Measurements from ENCODE around the gene FAAH. TPM values are rescaled to one million over a fixed set of nuclear protein-coding genes. Genes with fewer than 3 reads are reported as not detected.

The FAAH gene
- total and polyA plus RNA-seq, 10 of the 15 experiments (the other 5 are each of a cell fraction or from before 2014, with no cell fraction given): 0.07 to 2.5 (median 0.64) TPM; not detected in 1

DNA sequence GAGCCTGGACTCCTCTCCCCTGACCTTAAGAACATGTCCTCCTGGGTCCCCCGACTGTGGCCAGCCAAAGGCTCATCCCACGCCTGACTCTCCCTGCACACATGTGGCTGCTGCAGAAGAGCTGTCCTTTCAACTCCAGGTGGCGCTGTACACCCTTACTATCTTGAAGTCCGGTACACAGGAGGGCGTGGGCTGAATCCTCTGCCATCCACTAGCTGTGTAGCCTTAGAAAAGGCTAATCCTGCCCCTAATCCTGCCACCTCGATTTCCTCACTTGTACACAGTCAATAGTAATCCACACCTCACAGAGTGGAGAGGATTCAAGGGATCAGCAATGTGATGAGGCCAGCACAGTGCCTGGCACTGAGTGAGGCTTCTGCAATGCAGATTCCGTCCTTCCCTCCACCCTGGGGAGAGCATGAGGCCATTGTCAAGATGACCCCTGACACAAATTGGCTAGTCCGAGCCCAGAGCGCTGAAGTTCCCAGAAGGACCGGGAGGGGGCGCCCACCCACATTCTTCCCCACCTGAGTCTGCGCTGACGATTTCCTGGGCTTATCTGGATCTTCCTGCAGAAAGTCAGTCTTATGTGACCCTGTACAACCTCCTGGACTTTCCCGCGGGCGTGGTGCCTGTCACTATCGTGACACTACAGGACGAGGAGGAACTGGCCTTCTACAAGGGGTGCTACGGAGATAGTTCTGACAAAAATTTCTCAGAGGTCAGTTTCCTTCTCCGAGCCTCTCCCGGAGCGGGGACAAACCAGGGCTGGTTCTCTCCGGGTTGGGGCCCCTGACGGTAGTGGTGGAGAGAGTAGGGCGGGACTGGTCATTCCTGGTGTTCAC, 48.4 kb downstream of the FAAH start:
- Histone ChIP-seq H3K4me2 (ENCODE audit: control insufficient read depth, insufficient read depth) (peak overlapping the region; percentile 28; the same call in 1 of the 2 replicates), H3K4me3 (no peak overlapping the region; the same call in 1 of the 2 replicates), H3K9me3 (replicated peaks; ENCODE audit: control insufficient read depth, insufficient read depth, low read length) (no peaks in the 10 kb centered on the region), H3K36me3 (ENCODE audit: control insufficient read depth in 2 of 2, insufficient read depth in 2 of 2, low read length in 1 of 2) (no peaks in the 10 kb centered on the region), H3K27me3 (replicated peaks in 1 of 2; ENCODE audit: control insufficient read depth in 2 of 2, insufficient read depth in 2 of 2, low read length in 1 of 2) (peaks cover 4 to 11% of the 10 kb centered on the region in 2 experiments), H3K79me2 (ENCODE audit: control insufficient read depth, insufficient read depth, low read length) (no peaks in the 10 kb centered on the region), H3K4me1 (ENCODE audit: control insufficient read depth, insufficient read depth, low read length) (peaks cover 4% of the 10 kb centered on the region; the same call in 1 of the 2 replicates), H3K9ac (ENCODE audit: control insufficient read depth, insufficient read depth, low read length) (no peak overlapping the region), H3K27ac (ENCODE audit: control insufficient read depth, insufficient read depth) (no peak overlapping the region), H4K20me1 (ENCODE audit: control insufficient read depth, insufficient read depth) (no peaks in the 10 kb centered on the region), H2AFZ (ENCODE audit: control insufficient read depth, low read depth, low read length) (peak overlapping the region; percentile 9)
- ATAC-seq (peak; percentile 89), FAIRE-seq (peak; percentile 52), DNase-seq (ENCODE audit: low read depth, low spot score) (no peak)
- ChIA-PET CTCF (interaction anchor here (0.6 to 2.7 kb wide), 17 partner anchors 8 to 152 kb away, joined by 3 to 12 read pairs (median 4); no protein-coding TSS in a partner anchor), SMC1A (ENCODE audit: uncharacterized antibody, unreplicated experiment) (interaction anchor here (1.8 kb wide), 1 partner anchor 85 kb away, joined by 4 read pairs; no protein-coding TSS in a partner anchor), POLR2A (interaction anchor here (0.6 kb wide), 1 partner anchor 995 kb away, joined by 3 read pairs; the partner anchor contains the start of gene FOXD2), RAD21 (ENCODE audit: unreplicated experiment) (no interaction called here)
- TF ChIP-seq SMARCA5 (IDR thresholded peaks at IDR 0.05) (peak; percentile 85), CTCF (IDR thresholded peaks at IDR 0.05 in 2 of 3, conservative IDR thresholded peaks at IDR 0.05 in 1 of 3; ENCODE audit: control insufficient read depth in 2 of 3, extremely low read depth in 1 of 3, insufficient read depth in 1 of 3, low read depth in 3 of 3, low read length in 3 of 3) (peak; percentile 75 to 89 (median 88)), EZH2 (IDR thresholded peaks at IDR 0.05; ENCODE audit: borderline replicate concordance, control insufficient read depth, low read depth, low read length) (no peak), ZZZ3 (IDR thresholded peaks at IDR 0.05; ENCODE audit: control insufficient read depth, insufficient read length, low read depth) (no peak), PKNOX1 (IDR thresholded peaks at IDR 0.05) (peak; percentile 24; the same call in 1 of the 2 replicates), NR2F1 (conservative IDR thresholded peaks at IDR 0.05) (peak; percentile 82), RAD21 (IDR thresholded peaks at IDR 0.05; ENCODE audit: insufficient read depth, low read depth, low read length) (0 out of 2 replicates have a peak, but pooled peaks have one; percentile 15), LARP7 (IDR thresholded peaks at IDR 0.05) (0 out of 2 replicates have a peak, but pooled peaks have one; percentile 12), ZBED1 (IDR thresholded peaks at IDR 0.05; ENCODE audit: borderline replicate concordance) (no peak)
- in situ Hi-C loops (cut with MboI) (no loop called here), intact Hi-C loops (cut with micrococcal nuclease; ENCODE audit: unreplicated experiment) (no loop called here)
- WGBS (ENCODE audit: insufficient coverage, insufficient replicate concordance, low lambda C conversion rate, missing lambda C conversion rate): 8% methylated on average over 25 of the region's 25 CpGs
- no TSS peak for BruUV-seq (replicated peaks)
